IMR-90 (cell line): Measurements from ENCODE around the gene CTCF. TPM values are rescaled to one million over a fixed set of nuclear protein-coding genes. Genes with fewer than 3 reads are reported as not detected.

Experiments used
- ATAC-seq: fragments of 200-7000 bp; cut with Tn5 transposase; 2 replicates; pipeline ENCODE4 v1.9.1; 2020; ENCODE audit warnings: low read depth, mild to moderate bottlenecking, moderate library complexity
- BruUV-seq: library from RNA; stranded (reverse); fragments of 400-500 nt; replicated peaks from 2 replicates; lab custom pipeline; 2021; lab: Mats Ljungman, UMichigan
- CTCF ChIA-PET: fragments of 300-600 bp; formaldehyde crosslinking; extraction: SDS; loops from one replicate; lab custom pipeline; 2021; ENCODE audit warnings: antibody characterized with exemption; lab: Yijun Ruan, JAX
- POLR2A ChIA-PET: fragments of 300-600 bp; sonication (Branson Sonifier 250); formaldehyde crosslinking; loops from one replicate; lab custom pipeline; 2022; ENCODE audit warnings: antibody characterized with exemption; ENCODE audit not compliant: unreplicated experiment; lab: Charles Lee
- DNase-seq: peaks from one replicate; pipeline ENCODE4 v3.0.0; 2013
- H2AFZ ChIP-seq: replicated peaks from 2 replicates; pipeline ENCODE3; 2013; ENCODE audit warnings: low read length, mild to moderate bottlenecking; ENCODE audit not compliant: poor library complexity
- H2AK5ac ChIP-seq: 2 replicates; pipeline ENCODE4 v1.6.1; 2013; ENCODE audit warnings: low read depth, low read length, inconsistent platforms
- H2AK9ac ChIP-seq: replicated peaks from 2 replicates; pipeline ENCODE3; 2013; ENCODE audit warnings: mild to moderate bottlenecking, low read depth, low read length, moderate library complexity; ENCODE audit not compliant: poor library complexity
- H2BK120ac ChIP-seq: 2 replicates; pipeline ENCODE4 v1.6.1; 2013; ENCODE audit warnings: low read depth, low read length, inconsistent platforms
- H2BK15ac ChIP-seq: 3 replicates; pipeline ENCODE4 v1.6.1; 2013; ENCODE audit warnings: low read depth, low read length, inconsistent platforms
- H2BK20ac ChIP-seq: 2 replicates; pipeline ENCODE4 v1.6.1; 2013; ENCODE audit warnings: low read depth, mild to moderate bottlenecking, inconsistent platforms, low read length, moderate library complexity
- H2BK5ac ChIP-seq: 2 replicates; pipeline ENCODE4 v1.6.1; 2013; ENCODE audit warnings: mild to moderate bottlenecking, low read depth, low read length, inconsistent platforms; ENCODE audit not compliant: poor library complexity, severe bottlenecking
- H3K14ac ChIP-seq: replicated peaks from 2 replicates; pipeline ENCODE4 v1.6.1; 2013; ENCODE audit warnings: low read depth, low read length, inconsistent platforms
- H3K18ac ChIP-seq: 2 replicates; pipeline ENCODE4 v1.6.1; 2013; ENCODE audit warnings: low read depth, low read length, control low read depth
- H3K23ac ChIP-seq: 2 replicates; pipeline ENCODE4 v1.6.1; 2013; ENCODE audit warnings: low read depth, low read length, inconsistent platforms
- H3K27ac ChIP-seq: 2 replicates; pipeline ENCODE4 v1.5.1; 2013; ENCODE audit warnings: mild to moderate bottlenecking, control low read depth, low read length; ENCODE audit not compliant: insufficient read depth
- H3K27me3 ChIP-seq: 2 replicates; pipeline ENCODE4 v1.6.1; 2013; ENCODE audit warnings: low read length; ENCODE audit not compliant: control insufficient read depth, insufficient read depth
- H3K36me3 ChIP-seq: 2 replicates; pipeline ENCODE4 v1.6.1; 2013; ENCODE audit warnings: low read length, mixed read lengths; ENCODE audit not compliant: control insufficient read depth, insufficient read depth
- H3K4ac ChIP-seq: 2 replicates; pipeline ENCODE4 v1.6.1; 2013; ENCODE audit warnings: low read depth, low read length, inconsistent platforms
- H3K4me1 ChIP-seq: 2 replicates; pipeline ENCODE4 v1.6.1; 2013; ENCODE audit warnings: low read length, mixed read lengths; ENCODE audit not compliant: control insufficient read depth, insufficient read depth
- H3K4me2 ChIP-seq: 2 replicates; pipeline ENCODE4 v1.6.1; 2013; ENCODE audit warnings: low read depth, mild to moderate bottlenecking, control low read depth, low read length, moderate library complexity
- H3K4me3 ChIP-seq: 2 replicates; pipeline ENCODE4 v1.5.1; 2013; ENCODE audit warnings: low read depth, mild to moderate bottlenecking, control low read depth, low read length, moderate library complexity; ENCODE audit not compliant: insufficient read depth
- H3K56ac ChIP-seq: 2 replicates; pipeline ENCODE4 v1.6.1; 2013; ENCODE audit warnings: low read length, inconsistent platforms; ENCODE audit not compliant: insufficient read depth; ENCODE audit errors: extremely low read depth
- H3K79me1 ChIP-seq, 2 experiments: 2 replicates each; pipeline ENCODE4 v1.6.1; 2013; ENCODE audit warnings: low read length in 2 of 2, inconsistent platforms in 1 of 2, low read depth in 1 of 2
- H3K9ac ChIP-seq: 2 replicates; pipeline ENCODE4 v1.6.1; 2013; ENCODE audit warnings: low read depth, low read length, control low read depth
- H3K9me1 ChIP-seq: 2 replicates; pipeline ENCODE4 v1.6.1; 2013; ENCODE audit warnings: low read length, inconsistent platforms; ENCODE audit not compliant: insufficient read depth
- H3K9me3 ChIP-seq: 2 replicates; pipeline ENCODE4 v1.6.1; 2013; ENCODE audit warnings: low read length; ENCODE audit not compliant: control insufficient read depth, insufficient read depth
- H4K20me1 ChIP-seq: 2 replicates; pipeline ENCODE4 v1.6.1; 2013; ENCODE audit warnings: low read length, inconsistent platforms; ENCODE audit not compliant: insufficient read depth
- H4K5ac ChIP-seq: 2 replicates; pipeline ENCODE4 v1.6.1; 2013; ENCODE audit warnings: mild to moderate bottlenecking, low read depth, low read length, control low read depth
- H4K8ac ChIP-seq, 2 experiments: 2 replicates each; pipeline ENCODE4 v1.6.1; 2013; ENCODE audit warnings: low read depth in 2 of 2, low read length in 2 of 2, control low read depth in 1 of 2, inconsistent platforms in 1 of 2
- H4K91ac ChIP-seq: 2 replicates; pipeline ENCODE4 v1.6.1; 2013; ENCODE audit warnings: low read depth, low read length, inconsistent platforms; ENCODE audit not compliant: insufficient read depth
- CEBPB ChIP-seq: IDR thresholded peaks from 2 replicates; pipeline ENCODE4 v1.6.1; 2012; ENCODE audit warnings: low read depth, low read length, improper control_type of control experiment
- WGBS, 2 experiments: methylation state at CpG; one replicate each; pipeline versions ENCODE4 v1.1.5 to v1.1.7; 2013; ENCODE audit warnings: missing lambda C conversion rate in 2 of 2; ENCODE audit not compliant: insufficient read length in 1 of 2; ENCODE audit errors: extremely low coverage in 2 of 2; 5-methylcytosine and 5-hydroxymethylcytosine counted together
- dilution Hi-C: fragments of 300-500 bp; cut with HindIII; formaldehyde crosslinking; loops from one replicate; pipeline ENCODE4 v1.14.3; 2018; ENCODE audit warnings: low sequenced_read_pairs; ENCODE audit not compliant: unreplicated experiment
- in situ Hi-C: fragments of 300-500 bp; cut with MboI; formaldehyde crosslinking; loops from 3 replicates; pipeline ENCODE4 v1.14.3; 2019; ENCODE audit warnings: low sequenced_read_pairs, inconsistent platforms, mixed read lengths
- intact Hi-C: fragments of 100-400 bp; cut with micrococcal nuclease; formaldehyde crosslinking; loops from 2 replicates; pipeline ENCODE4 v1.10.0; 2022
- polyA plus RNA-seq, 3 experiments: library from polyadenylated mRNA; depleted of rRNA; stranded (reverse); fragments of >200 nt; gene quantifications; 2 replicates each; pipeline ENCODE4 v1.2.3, GENCODE V29; 2012; ENCODE audit warnings: low replicate concordance in 1 of 3
- total RNA-seq: library from RNA; depleted of rRNA; stranded (reverse); fragments of >200 nt; gene quantifications from 2 replicates; pipeline ENCODE4 v1.2.3, GENCODE V29; 2012
- TF ChIP-seq, protein P1 (sequence below): conservative IDR thresholded peaks from 2 replicates; pipeline ENCODE4 v1.5.1; 2012; ENCODE audit warnings: mild to moderate bottlenecking, low read depth, low read length, improper control_type of control experiment

The CTCF gene
- total and polyA plus RNA-seq, 2 of the 4 experiments (the other 2 are of a cell fraction) = 16.1 to 22.8 TPM

GRCh38 chr16:67546091-67546501 lies 16.2 kb upstream of the CTCF start:
- peaks cover 56% of the 10 kb centered on the region for H4K20me1 ChIP-seq
- no peak for ATAC-seq
- no peaks in the 10 kb centered on the region for H3K27me3 ChIP-seq
- H2BK15ac ChIP-seq = no peak overlapping the region
- no peak overlapping the region for H2AK9ac ChIP-seq
- H3K14ac ChIP-seq = no peak overlapping the region
- H3K9me1 ChIP-seq = peaks cover 11% of the 10 kb centered on the region
- H4K8ac ChIP-seq = no peak overlapping the region
- no peaks in the 10 kb centered on the region for H3K4me1 ChIP-seq
- no peak overlapping the region for H4K5ac ChIP-seq
- H2AK5ac ChIP-seq = no peak overlapping the region
- POLR2A ChIA-PET = no interaction called here
- H3K56ac ChIP-seq = no peak overlapping the region
- dilution Hi-C loops = no loop called here
- H3K18ac ChIP-seq = no peak overlapping the region
- TF ChIP-seq, protein P1, sequence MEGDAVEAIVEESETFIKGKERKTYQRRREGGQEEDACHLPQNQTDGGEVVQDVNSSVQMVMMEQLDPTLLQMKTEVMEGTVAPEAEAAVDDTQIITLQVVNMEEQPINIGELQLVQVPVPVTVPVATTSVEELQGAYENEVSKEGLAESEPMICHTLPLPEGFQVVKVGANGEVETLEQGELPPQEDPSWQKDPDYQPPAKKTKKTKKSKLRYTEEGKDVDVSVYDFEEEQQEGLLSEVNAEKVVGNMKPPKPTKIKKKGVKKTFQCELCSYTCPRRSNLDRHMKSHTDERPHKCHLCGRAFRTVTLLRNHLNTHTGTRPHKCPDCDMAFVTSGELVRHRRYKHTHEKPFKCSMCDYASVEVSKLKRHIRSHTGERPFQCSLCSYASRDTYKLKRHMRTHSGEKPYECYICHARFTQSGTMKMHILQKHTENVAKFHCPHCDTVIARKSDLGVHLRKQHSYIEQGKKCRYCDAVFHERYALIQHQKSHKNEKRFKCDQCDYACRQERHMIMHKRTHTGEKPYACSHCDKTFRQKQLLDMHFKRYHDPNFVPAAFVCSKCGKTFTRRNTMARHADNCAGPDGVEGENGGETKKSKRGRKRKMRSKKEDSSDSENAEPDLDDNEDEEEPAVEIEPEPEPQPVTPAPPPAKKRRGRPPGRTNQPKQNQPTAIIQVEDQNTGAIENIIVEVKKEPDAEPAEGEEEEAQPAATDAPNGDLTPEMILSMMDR = no peak
- TF ChIP-seq CEBPB = no peak
- no peaks in the 10 kb centered on the region for H3K9me3 ChIP-seq
- H2AFZ ChIP-seq = no peak overlapping the region
- no peak overlapping the region for H3K4ac ChIP-seq
- H3K4me2 ChIP-seq = no peak overlapping the region
- H3K4me3 ChIP-seq = no peak overlapping the region
- H3K27ac ChIP-seq = no peak overlapping the region
- H2BK120ac ChIP-seq = no peak overlapping the region
- in situ Hi-C loops = loop anchor here (25.0 kb wide), 1 partner anchor 391 kb away; the partner anchor contains the start of genes CTRL, LCAT and PSMB10
- WGBS, 2 experiments = no CpG with 5 or more reads among the region's 7 CpGs
- CTCF ChIA-PET = no interaction called here
- no peak overlapping the region for H3K23ac ChIP-seq
- intact Hi-C loops = no loop called here
- peaks cover 69% of the 10 kb centered on the region for H3K36me3 ChIP-seq
- no peak for DNase-seq
- H4K91ac ChIP-seq = no peak overlapping the region
- no peak overlapping the region for H2BK20ac ChIP-seq
- H3K79me1 ChIP-seq = peaks cover 3 to 48% of the 10 kb centered on the region in 2 experiments; a peak in 3 of 4 replicates
- TSS peak; percentile 78 for BruUV-seq
- no peak overlapping the region for H3K9ac ChIP-seq
- no peak overlapping the region for H2BK5ac ChIP-seq
